WTC11 (cell line): Measurements from ENCODE around the gene IL1R1. TPM values are rescaled to one million over a fixed set of nuclear protein-coding genes. Genes with fewer than 3 reads are reported as not detected.
A peak's percentile ranks its signal among the peaks of the same experiment; 100 is the strongest.

Source experiments
- ATAC-seq: fragments of 200-7000 bp; cut with Tn5 transposase; 2 replicates; pipeline ENCODE4 v1.10.0; 2021; ENCODE audit warnings: mild to moderate bottlenecking, moderate library complexity
- CTCF ChIA-PET: fragments of 300-600 bp; sonication (Branson Sonifier 250); formaldehyde crosslinking; loops from one replicate; lab custom pipeline; 2021; ENCODE audit warnings: antibody characterized with exemption; lab: Charles Lee
- POLR2A ChIA-PET: fragments of 350-600 bp; sonication (Branson Sonifier 250); formaldehyde crosslinking; loops from one replicate; lab custom pipeline; 2021; ENCODE audit warnings: antibody characterized with exemption; lab: Charles Lee
- DNase-seq: peaks from one replicate; pipeline ENCODE4 v3.0.0; 2021; ENCODE audit warnings: low spot score
- H3K27ac Mint-ChIP-seq: 2 replicates; pipeline ENCODE4 v1.8.0; 2021; ENCODE audit warnings: mixed read lengths
- H3K27me3 Mint-ChIP-seq: 2 replicates; pipeline ENCODE4 v1.8.0; 2021; ENCODE audit warnings: low read depth, mild to moderate bottlenecking, moderate library complexity, mixed read lengths
- H3K36me3 Mint-ChIP-seq: 2 replicates; pipeline ENCODE4 v1.8.0; 2021; ENCODE audit warnings: mixed read lengths
- H3K4me1 Mint-ChIP-seq: 2 replicates; pipeline ENCODE4 v1.8.0; 2022; ENCODE audit warnings: mixed read lengths
- H3K4me3 Mint-ChIP-seq: 2 replicates; pipeline ENCODE4 v1.8.0; 2021; ENCODE audit warnings: mild to moderate bottlenecking, moderate library complexity, mixed read lengths
- H3K9me3 Mint-ChIP-seq: 2 replicates; pipeline ENCODE4 v1.8.0; 2021; ENCODE audit warnings: mixed read lengths
- AR ChIP-seq: fragments of 250-450 bp; sonication (Bioruptor Pico); IDR thresholded peaks from 2 replicates; pipeline ENCODE4 v1.9.0; 2021; ENCODE audit warnings: mild to moderate bottlenecking
- ARID4B ChIP-seq: sonication (generic); formaldehyde crosslinking; IDR thresholded peaks from 2 replicates; pipeline ENCODE4 v1.8.0; 2023; ENCODE audit warnings: missing genetic modification reagents, mild to moderate bottlenecking, borderline replicate concordance
- ATF2 ChIP-seq: sonication (generic); formaldehyde crosslinking; IDR thresholded peaks from 2 replicates; pipeline ENCODE4 v1.8.1; 2022; ENCODE audit warnings: low read depth, missing genetic modification reagents, borderline replicate concordance
- ATF6 ChIP-seq: sonication (generic); formaldehyde crosslinking; IDR thresholded peaks from 2 replicates; pipeline ENCODE4 v1.8.1; 2023; ENCODE audit warnings: mild to moderate bottlenecking, missing genetic modification reagents
- CREB1 ChIP-seq: sonication (generic); formaldehyde crosslinking; IDR thresholded peaks from 2 replicates; pipeline ENCODE4 v1.8.0; 2023; ENCODE audit warnings: mild to moderate bottlenecking, missing genetic modification reagents
- ETV6 ChIP-seq: sonication (generic); formaldehyde crosslinking; IDR thresholded peaks from 2 replicates; pipeline ENCODE4 v1.8.1; 2022; ENCODE audit warnings: mild to moderate bottlenecking, missing genetic modification reagents
- FOXP1 ChIP-seq: sonication (generic); formaldehyde crosslinking; IDR thresholded peaks from 2 replicates; pipeline ENCODE4 v1.8.0; 2022; ENCODE audit warnings: missing genetic modification reagents, mild to moderate bottlenecking, moderate library complexity, borderline replicate concordance
- IRF1 ChIP-seq: sonication (generic); formaldehyde crosslinking; IDR thresholded peaks from 2 replicates; pipeline ENCODE4 v1.8.0; 2023; ENCODE audit warnings: missing genetic modification reagents
- NFATC4 ChIP-seq: fragments of 250-450 bp; sonication (Bioruptor Pico); IDR thresholded peaks from 2 replicates; pipeline ENCODE4 v1.9.0; 2021; ENCODE audit warnings: mild to moderate bottlenecking
- NFE2L1 ChIP-seq: sonication (generic); formaldehyde crosslinking; IDR thresholded peaks from 2 replicates; pipeline ENCODE4 v1.8.1; 2023; ENCODE audit warnings: missing genetic modification reagents
- NR3C1 ChIP-seq: sonication (generic); formaldehyde crosslinking; conservative IDR thresholded peaks from 2 replicates; pipeline ENCODE4 v1.8.1; 2023; ENCODE audit warnings: low read depth, mild to moderate bottlenecking, missing genetic modification reagents
- RELA ChIP-seq: sonication (generic); formaldehyde crosslinking; IDR thresholded peaks from 2 replicates; pipeline ENCODE4 v1.8.1; 2022; ENCODE audit warnings: missing genetic modification reagents, mild to moderate bottlenecking, borderline replicate concordance
- SMAD3 ChIP-seq: sonication (generic); formaldehyde crosslinking; IDR thresholded peaks from 2 replicates; pipeline ENCODE4 v1.8.0; 2022; ENCODE audit warnings: missing genetic modification reagents, mild to moderate bottlenecking, borderline replicate concordance
- SMAD4 ChIP-seq: sonication (generic); formaldehyde crosslinking; IDR thresholded peaks from 2 replicates; pipeline ENCODE4 v1.8.0; 2022; ENCODE audit warnings: mild to moderate bottlenecking, missing genetic modification reagents
- TCF7 ChIP-seq: sonication (generic); formaldehyde crosslinking; IDR thresholded peaks from 2 replicates; pipeline ENCODE4 v1.8.0; 2022; ENCODE audit warnings: mild to moderate bottlenecking, low read depth, missing genetic modification reagents, moderate library complexity
- ZBTB21 ChIP-seq: sonication (generic); formaldehyde crosslinking; IDR thresholded peaks from 2 replicates; pipeline ENCODE4 v1.8.1; 2023; ENCODE audit warnings: mild to moderate bottlenecking, missing genetic modification reagents, borderline replicate concordance
- ZNF138 ChIP-seq: sonication (generic); formaldehyde crosslinking; conservative IDR thresholded peaks from 2 replicates; pipeline ENCODE4 v1.8.1; 2022; ENCODE audit warnings: mild to moderate bottlenecking, moderate library complexity, missing genetic modification reagents
- ZNF263 ChIP-seq: sonication (generic); formaldehyde crosslinking; IDR thresholded peaks from 2 replicates; pipeline ENCODE4 v1.8.1; 2022; ENCODE audit warnings: low read depth, mild to moderate bottlenecking, moderate library complexity, missing genetic modification reagents
- total RNA-seq: library from RNA; stranded (reverse); gene quantifications from 3 replicates; pipeline ENCODE4 v1.2.3, GENCODE V29; 2021

IL1R1 gene
- total RNA-seq, 1 experiment from 2014 or later, result 0.37 TPM

GRCh38 chr2:102206666-102207341, 64.3 kb downstream of the IL1R1 start:
- POLR2A ChIA-PET, result no interaction called here
- Mint-ChIP-seq H3K36me3 (no peaks in the 10 kb centered on the region), H3K4me1 (no peaks in the 10 kb centered on the region), H3K27ac (no peak overlapping the region), H3K9me3 (peaks cover 9% of the 10 kb centered on the region; the same call in 1 of the 2 replicates), H3K27me3 (no peaks in the 10 kb centered on the region), H3K4me3 (no peak overlapping the region)
- CTCF ChIA-PET, result interaction anchor here (0.5 to 1.9 kb wide), 8 partner anchors 9 to 201 kb away, joined by 3 to 13 read pairs (median 4); no protein-coding TSS in a partner anchor
- ATAC-seq (peak; percentile 64), DNase-seq (no peak)
- TF ChIP-seq ZNF263 (CRISPR knock-in tag) (no peak), SMAD3 (CRISPR knock-in tag) (no peak), NFE2L1 (CRISPR knock-in tag) (no peak), RELA (no peak), FOXP1 (CRISPR knock-in tag) (no peak), AR (CRISPR knock-in tag) (no peak), CREB1 (CRISPR knock-in tag) (no peak)

- Mint-ChIP-seq H3K27ac (no peak overlapping the region), H3K9me3 (peaks cover 9% of the 10 kb centered on the region; the same call in 1 of the 2 replicates), H3K36me3 (no peaks in the 10 kb centered on the region), H3K4me3 (no peak overlapping the region), H3K4me1 (no peaks in the 10 kb centered on the region), H3K27me3 (no peaks in the 10 kb centered on the region)
- DNase-seq (no peak), ATAC-seq (no peak)
- ChIA-PET CTCF (no interaction called here), POLR2A (no interaction called here)
- TF ChIP-seq ZBTB21 (CRISPR knock-in tag) (no peak), NFATC4 (CRISPR knock-in tag) (no peak), TCF7 (no peak), NR3C1 (no peak)
Measured at GRCh38 chr2:102208774-102209173, 66.2 kb downstream of the IL1R1 start.

- Mint-ChIP-seq H3K27me3 (no peaks in the 10 kb centered on the region), H3K9me3 (peaks cover 8% of the 10 kb centered on the region; the same call in 1 of the 2 replicates), H3K4me1 (no peaks in the 10 kb centered on the region), H3K27ac (no peak overlapping the region), H3K4me3 (no peak overlapping the region), H3K36me3 (no peaks in the 10 kb centered on the region)
- POLR2A ChIA-PET, result no interaction called here
- TF ChIP-seq SMAD4 (no peak), ATF2 (CRISPR knock-in tag) (no peak), ZNF138 (CRISPR knock-in tag) (no peak), IRF1 (CRISPR knock-in tag) (no peak)
- ATAC-seq, result no peak
- DNase-seq, result no peak
- CTCF ChIA-PET, result no interaction called here
Measured at GRCh38 chr2:102209474-102209873, 66.9 kb downstream of the IL1R1 start.

GRCh38 chr2:102217032-102217431, 74.5 kb downstream of the IL1R1 start:
- ChIA-PET POLR2A (no interaction called here), CTCF (no interaction called here)
- Mint-ChIP-seq H3K27ac (no peak overlapping the region), H3K4me3 (no peak overlapping the region), H3K27me3 (peaks cover 6% of the 10 kb centered on the region; the same call in 1 of the 2 replicates), H3K4me1 (no peaks in the 10 kb centered on the region), H3K9me3 (peaks cover 29% of the 10 kb centered on the region), H3K36me3 (peaks cover 23% of the 10 kb centered on the region)
- ATAC-seq, result no peak
- DNase-seq, result no peak
- TF ChIP-seq ETV6 (no peak), ATF6 (CRISPR knock-in tag) (no peak), ARID4B (CRISPR knock-in tag) (no peak)
